Spleen (tissue), 7 donors: ENCODE data around the gene MRTFB.

Experiments used
- CTCF ChIP-seq, 11 experiments: fragments of 200-600 bp in 7 of 11; fragments of 450-650 bp in 4 of 11; sonication (generic) in 4 of 11; IDR thresholded peaks in 8 of 11; conservative IDR thresholded peaks in 3 of 11; 1 replicate in 7 of 11; 2 replicates in 4 of 11; pipeline versions ENCODE4 v1.4.0 to v1.8.0; 2016 to 2021; ENCODE audit warnings: antibody characterized with exemption in 11 of 11, inconsistent platforms in 4 of 11, mild to moderate bottlenecking in 1 of 11
- POLR2AphosphoS5 ChIP-seq, 3 donors: sonication (generic); formaldehyde crosslinking; IDR thresholded peaks; one replicate each; pipeline ENCODE4 v1.5.1; 2017; ENCODE audit warnings: antibody characterized with exemption in 3 of 3
- donor health status: DM: no; HTN: no; CAD: no; lungs with moderate emphysema.
- donor health status: DM: no; HTN: no; CAD: no.
- donor health status: DM: no; HTN: no; CAD: no.

- TF ChIP-seq CTCF (IDR thresholded peaks at IDR 0.05 in 8 of 11, conservative IDR thresholded peaks at IDR 0.05 in 3 of 11) (no peak), POLR2AphosphoS5 (IDR thresholded peaks at IDR 0.05) (no peak)
These were observed 58.4 kb downstream of the MRTFB start for GRCh38 chr16:14129502-14129901.
